Upper lobe of left lung (tissue), 6 donors: ENCODE results near the gene TTC21B. TPM values are rescaled to one million over a fixed set of nuclear protein-coding genes. Genes with fewer than 3 reads are reported as not detected.

Experiments used
- ATAC-seq, 2 donors: fragments of 200-7000 bp; cut with Tn5 transposase; one replicate each; pipeline ENCODE4 v1.9.1; 2022; ENCODE audit warnings: mild to moderate bottlenecking in 2 of 2, moderate library complexity in 2 of 2; ENCODE audit not compliant: low FRiP score in 2 of 2
- DNase-seq, 2 donors: peaks; one replicate each; pipeline ENCODE4 v3.0.0-alpha.2; 2019 to 2020
- H3K27ac ChIP-seq, 4 donors: fragments of 200-600 bp; sonication (generic); one replicate each; pipeline ENCODE4 v1.5.1; 2016 to 2019
- H3K27me3 ChIP-seq, 4 donors: fragments of 200-600 bp; sonication (generic); one replicate each; pipeline ENCODE4 v1.5.1; 2017 to 2019
- H3K36me3 ChIP-seq, 4 donors: fragments of 200-600 bp; sonication (generic); one replicate each; pipeline ENCODE4 v1.5.1; 2016 to 2019
- H3K4me1 ChIP-seq, 4 donors: fragments of 200-600 bp; sonication (generic); one replicate each; pipeline ENCODE4 v1.5.1; 2018 to 2019
- H3K4me3 ChIP-seq, 4 donors: fragments of 200-600 bp; sonication (generic); one replicate each; pipeline ENCODE4 v1.5.1; 2017 to 2019; ENCODE audit warnings: mild to moderate bottlenecking in 2 of 4, moderate library complexity in 1 of 4
- H3K9me3 ChIP-seq, 4 donors: fragments of 200-600 bp; sonication (generic); one replicate each; pipeline ENCODE4 v1.5.1; 2018 to 2019
- CTCF ChIP-seq, 6 experiments: fragments of 450-650 bp in 4 of 6; fragments of 200-600 bp in 2 of 6; sonication (generic) in 2 of 6; IDR thresholded peaks; one replicate each; pipeline ENCODE4 v1.5.1; 2016 to 2019; ENCODE audit warnings: antibody characterized with exemption in 6 of 6
- EP300 ChIP-seq, 4 donors: sonication (generic); formaldehyde crosslinking; IDR thresholded peaks; one replicate each; pipeline ENCODE4 v1.5.1; 2017; ENCODE audit warnings: antibody characterized with exemption in 4 of 4, control low read depth in 2 of 4
- POLR2A ChIP-seq, 4 donors: fragments of 450-650 bp; IDR thresholded peaks; one replicate each; pipeline ENCODE4 v1.5.1; 2016 to 2017; ENCODE audit warnings: antibody characterized with exemption in 4 of 4, mild to moderate bottlenecking in 2 of 4
- POLR2AphosphoS5 ChIP-seq, 2 donors: sonication (generic); formaldehyde crosslinking; IDR thresholded peaks; one replicate each; pipeline ENCODE4 v1.5.1; 2017; ENCODE audit warnings: antibody characterized with exemption in 2 of 2
- WGBS, 2 donors: methylation state at CpG; one replicate each; pipeline ENCODE4 v1.1.5; 2017 to 2018; 5-methylcytosine and 5-hydroxymethylcytosine counted together
- total RNA-seq, 6 donors: library from RNA; depleted of rRNA in 4 of 6; stranded (reverse); fragments of >200 nt in 4 of 6; gene quantifications; one replicate each; pipeline versions ENCODE4 v1.1.0 to v1.2.1, GENCODE V29; 2016 to 2021
- donor health status: DM: no; HTN: no; CAD: no; lungs with moderate emphysema.
- donor health status: DM: no; HTN: yes; CAD: no; lungs with severe emphysema.

The TTC21B gene
- total RNA-seq, 6 donors from 2014 or later: 14.6 to 150 (median 36.5) TPM

- Histone ChIP-seq H3K27ac (no peak overlapping the region), H3K4me3 (no peak overlapping the region), H3K36me3 (peaks cover 13 to 76% (median 39%) of the 10 kb centered on the region in 4 donors), H3K27me3 (no peaks in the 10 kb centered on the region), H3K4me1 (no peaks in the 10 kb centered on the region), H3K9me3 (no peaks in the 10 kb centered on the region)
- WGBS, 2 donors: 59 to 67% methylated on average over 1 of the region's 1 CpG
- TF ChIP-seq CTCF (IDR thresholded peaks at IDR 0.05) (no peak), POLR2A (IDR thresholded peaks at IDR 0.05) (no peak), POLR2AphosphoS5 (IDR thresholded peaks at IDR 0.05) (no peak), EP300 (IDR thresholded peaks at IDR 0.05) (no peak)
- ATAC-seq (no peak), DNase-seq (no peak)
Observed at GRCh38 chr2:165927353-165927752, 26.2 kb downstream of the TTC21B start.

- H3K9me3 ChIP-seq: no peaks in the 10 kb centered on the region
- H3K36me3 ChIP-seq: peaks cover 6 to 55% (median 26%) of the 10 kb centered on the region in 4 donors
- no peaks in the 10 kb centered on the region for H3K4me1 ChIP-seq
- H3K27me3 ChIP-seq: no peaks in the 10 kb centered on the region
- WGBS, 2 donors: 93 to 97% methylated on average over 2 of the region's 2 CpGs
- H3K4me3 ChIP-seq: no peak overlapping the region
- DNase-seq (no peak), ATAC-seq (no peak)
- no peak overlapping the region for H3K27ac ChIP-seq
- TF ChIP-seq CTCF (IDR thresholded peaks at IDR 0.05): no peak
- no peak for TF ChIP-seq EP300 (IDR thresholded peaks at IDR 0.05)
- TF ChIP-seq POLR2A (IDR thresholded peaks at IDR 0.05): no peak
- TF ChIP-seq POLR2AphosphoS5 (IDR thresholded peaks at IDR 0.05): no peak
Observed at GRCh38 chr2:165924946-165925345, 28.6 kb downstream of the TTC21B start.

GRCh38 chr2:165920748-165921147 lies 32.8 kb downstream of the TTC21B start:
- H3K4me3 ChIP-seq: no peak overlapping the region
- ATAC-seq (no peak), DNase-seq (no peak)
- peaks cover 0 to 63% (median 22%) of the 10 kb centered on the region in 4 donors for H3K36me3 ChIP-seq
- H3K27me3 ChIP-seq: no peaks in the 10 kb centered on the region
- H3K9me3 ChIP-seq: no peaks in the 10 kb centered on the region
- TF ChIP-seq POLR2AphosphoS5 (IDR thresholded peaks at IDR 0.05): no peak
- no peak for TF ChIP-seq POLR2A (IDR thresholded peaks at IDR 0.05)
- no peak for TF ChIP-seq CTCF (IDR thresholded peaks at IDR 0.05)
- no peak for TF ChIP-seq EP300 (IDR thresholded peaks at IDR 0.05)
- WGBS, 2 donors: 64 to 74% methylated on average over 1 of the region's 1 CpG
- H3K4me1 ChIP-seq: no peaks in the 10 kb centered on the region
- H3K27ac ChIP-seq: no peak overlapping the region

GRCh38 chr2:165913636-165914035 lies 39.9 kb downstream of the TTC21B start:
- no peak for TF ChIP-seq POLR2A (IDR thresholded peaks at IDR 0.05)
- no peak for TF ChIP-seq POLR2AphosphoS5 (IDR thresholded peaks at IDR 0.05)
- Histone ChIP-seq H3K27ac (no peak overlapping the region), H3K9me3 (no peaks in the 10 kb centered on the region), H3K27me3 (no peaks in the 10 kb centered on the region), H3K4me3 (no peak overlapping the region), H3K36me3 (peaks cover 0 to 74% (median 18%) of the 10 kb centered on the region in 4 donors), H3K4me1 (no peaks in the 10 kb centered on the region)
- ATAC-seq (no peak), DNase-seq (no peak)

GRCh38 chr2:165911981-165912380 lies 41.6 kb downstream of the TTC21B start:
- H3K27me3 ChIP-seq: no peaks in the 10 kb centered on the region
- peaks cover 0 to 63% (median 11%) of the 10 kb centered on the region in 4 donors for H3K36me3 ChIP-seq
- H3K27ac ChIP-seq: no peak overlapping the region
- no peaks in the 10 kb centered on the region for H3K4me1 ChIP-seq
- TF ChIP-seq CTCF (IDR thresholded peaks at IDR 0.05): no peak
- TF ChIP-seq POLR2AphosphoS5 (IDR thresholded peaks at IDR 0.05): no peak
- no peak for TF ChIP-seq POLR2A (IDR thresholded peaks at IDR 0.05)
- TF ChIP-seq EP300 (IDR thresholded peaks at IDR 0.05): no peak
- H3K4me3 ChIP-seq: no peak overlapping the region
- ATAC-seq (no peak), DNase-seq (no peak)
- WGBS, 2 donors: 88 to 92% methylated on average over 2 of the region's 2 CpGs
- no peaks in the 10 kb centered on the region for H3K9me3 ChIP-seq
